ENCODE measurements around the gene CAMLG.
A peak's percentile ranks its signal among the peaks of the same experiment; 100 is the strongest.
"Not testable (repeated sequence)": the region's sequence is repeated elsewhere in the genome, so short reads cannot be mapped to it uniquely, and the experiment has no call there.

CAMLG gene

DNA sequence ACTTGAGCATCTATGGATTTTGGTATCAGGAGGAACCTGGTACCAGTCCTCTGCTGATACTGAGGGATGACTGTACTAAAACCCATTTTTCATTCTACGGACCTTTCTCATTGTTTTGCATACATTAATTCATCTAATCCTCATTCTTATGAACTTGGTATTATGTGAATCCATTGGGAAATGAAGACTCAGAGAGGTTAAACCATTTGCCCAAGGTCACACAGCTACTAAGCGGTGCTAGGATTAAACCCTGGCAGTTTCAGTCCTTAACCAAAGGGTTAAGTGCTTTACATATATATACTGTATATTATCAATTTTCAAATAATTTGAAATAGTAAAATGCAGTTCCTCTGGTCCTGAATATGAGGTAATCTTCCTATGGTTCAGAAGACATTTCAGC, 3.8 kb downstream of the CAMLG start:
- H3K4me3 ChIP-seq (ENCODE audit: control insufficient read depth in 1 of 7, extremely low read depth in 1 of 7, insufficient read depth in 4 of 7, low read depth in 2 of 7, low read length in 6 of 7): no peak overlapping the region
- CTCF ChIA-PET: interaction anchor here (6.4 kb wide), 1 partner anchor 15 kb away, joined by 52 read pairs; the partner anchor contains the start of gene DDX46
- WGBS (ENCODE audit: insufficient coverage): no CpG with 5 or more reads among the region's 2 CpGs
- no peak for DNase-seq
- peaks cover 0 to 20% (median 12%) of the 10 kb centered on the region in 4 experiments for H3K36me3 ChIP-seq (ENCODE audit: control insufficient read depth in 4 of 4, insufficient read depth in 4 of 4, low read length in 3 of 4)
- peaks cover 5 to 26% (median 21%) of the 10 kb centered on the region in 4 experiments for H3K4me1 ChIP-seq (ENCODE audit: control extremely low read depth in 1 of 4, control insufficient read depth in 4 of 4, insufficient read depth in 4 of 4, low read length in 3 of 4)
- no peaks in the 10 kb centered on the region for H3K27me3 ChIP-seq (replicated peaks in 2 of 5; ENCODE audit: control insufficient read depth in 4 of 5, insufficient read depth in 5 of 5, low read length in 4 of 5)
- H3K9me3 ChIP-seq (ENCODE audit: control extremely low read depth in 1 of 5, control insufficient read depth in 4 of 5, insufficient read depth in 2 of 5, low read depth in 1 of 5, low read length in 4 of 5): no peaks in the 10 kb centered on the region
- H3K27ac ChIP-seq (ENCODE audit: insufficient read depth in 1 of 2, low read depth in 1 of 2, low read length in 2 of 2, poor library complexity in 1 of 2, severe bottlenecking in 2 of 2): no peak overlapping the region
- POLR2A ChIA-PET: no interaction called here

DNA sequence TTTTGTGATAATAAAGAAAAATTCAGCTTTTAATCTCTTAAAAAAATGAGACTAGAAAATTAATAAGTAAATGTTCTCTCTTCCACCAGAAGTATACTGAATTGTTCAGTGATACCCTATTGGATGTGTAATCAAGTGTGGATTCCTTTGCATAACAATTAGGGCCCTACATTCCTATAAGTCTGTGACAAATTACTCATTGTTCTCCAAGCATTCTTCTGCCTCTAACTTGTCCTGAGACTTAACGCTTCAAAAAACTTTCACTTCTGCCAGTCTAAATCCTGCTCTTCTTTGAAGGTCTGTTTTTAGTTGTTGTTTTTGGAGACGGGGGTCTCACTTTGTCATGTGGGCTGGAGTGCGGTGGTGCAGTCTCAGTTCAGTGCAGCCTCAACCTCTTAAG, 11.1 kb downstream of the CAMLG start:
- DNase-seq: no peak
- POLR2A ChIA-PET: interaction anchor here (0.6 kb wide), 1 partner anchor 33 kb away, joined by 3 read pairs; no protein-coding TSS in a partner anchor
- H3K27ac ChIP-seq (ENCODE audit: insufficient read depth in 1 of 2, low read depth in 1 of 2, low read length in 2 of 2, poor library complexity in 1 of 2, severe bottlenecking in 2 of 2): no peak overlapping the region
- H3K4me1 ChIP-seq (ENCODE audit: control extremely low read depth in 1 of 4, control insufficient read depth in 4 of 4, insufficient read depth in 4 of 4, low read length in 3 of 4): no peaks in the 10 kb centered on the region
- H3K4me3 ChIP-seq (ENCODE audit: control insufficient read depth in 1 of 7, extremely low read depth in 1 of 7, insufficient read depth in 4 of 7, low read depth in 2 of 7, low read length in 6 of 7): no peak overlapping the region
- no peaks in the 10 kb centered on the region for H3K27me3 ChIP-seq (replicated peaks in 2 of 5; ENCODE audit: control insufficient read depth in 4 of 5, insufficient read depth in 5 of 5, low read length in 4 of 5)
- no peaks in the 10 kb centered on the region for H3K9me3 ChIP-seq (ENCODE audit: control extremely low read depth in 1 of 5, control insufficient read depth in 4 of 5, insufficient read depth in 2 of 5, low read depth in 1 of 5, low read length in 4 of 5)
- CTCF ChIA-PET: interaction anchor here (1.3 to 2.4 kb wide), 2 partner anchors 8 to 10 kb away, joined by 5 to 6 read pairs; partner anchors contain the start of gene CAMLG
- no CpG with 5 or more reads among the region's 3 CpGs for whole genome bisulfite sequencing (ENCODE audit: insufficient coverage)
- H3K36me3 ChIP-seq (ENCODE audit: control insufficient read depth in 4 of 4, insufficient read depth in 4 of 4, low read length in 3 of 4): peaks cover 3 to 15% (median 7%) of the 10 kb centered on the region in 4 experiments

DNA sequence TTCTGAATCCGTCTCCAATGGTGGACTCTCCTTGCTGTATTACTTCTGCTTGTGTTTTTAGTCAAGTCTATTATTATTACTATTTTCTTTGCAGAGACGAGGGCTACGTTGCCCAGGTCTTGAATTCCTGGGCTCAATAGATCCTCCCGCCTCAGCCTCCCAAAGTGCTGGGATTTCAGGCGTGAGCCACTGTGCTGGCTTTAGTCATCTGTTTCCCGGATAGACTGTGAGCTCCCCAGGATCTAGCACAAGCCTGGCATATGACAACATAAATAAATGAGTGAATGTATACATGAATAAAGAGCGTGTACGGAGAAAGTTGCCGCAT, 19.8 kb downstream of the CAMLG start:
- no peak for DNase-seq
- ChIA-PET CTCF (interaction anchor here (0.9 to 5.4 kb wide), 5 partner anchors 9 to 146 kb away, joined by 3 to 52 read pairs (median 3); partner anchors contain the start of gene CAMLG), POLR2A (interaction anchor here (0.7 to 1.7 kb wide), 2 partner anchors 19 to 581 kb away, joined by 4 to 6 read pairs; no protein-coding TSS in a partner anchor)
- Histone ChIP-seq H3K27me3 (replicated peaks in 2 of 5; ENCODE audit: control insufficient read depth in 4 of 5, insufficient read depth in 5 of 5, low read length in 4 of 5) (no peaks in the 10 kb centered on the region), H3K27ac (ENCODE audit: insufficient read depth in 1 of 2, low read depth in 1 of 2, low read length in 2 of 2, poor library complexity in 1 of 2, severe bottlenecking in 2 of 2) (no peak overlapping the region), H3K36me3 (ENCODE audit: control insufficient read depth in 4 of 4, insufficient read depth in 4 of 4, low read length in 3 of 4) (peaks cover 0 to 8% (median 0%) of the 10 kb centered on the region in 4 experiments), H3K4me3 (ENCODE audit: control insufficient read depth in 1 of 7, extremely low read depth in 1 of 7, insufficient read depth in 4 of 7, low read depth in 2 of 7, low read length in 6 of 7) (peak overlapping the region; percentile 80 to 99 (median 90)), H3K9me3 (ENCODE audit: control extremely low read depth in 1 of 5, control insufficient read depth in 4 of 5, insufficient read depth in 2 of 5, low read depth in 1 of 5, low read length in 4 of 5) (no peaks in the 10 kb centered on the region), H3K4me1 (ENCODE audit: control extremely low read depth in 1 of 4, control insufficient read depth in 4 of 4, insufficient read depth in 4 of 4, low read length in 3 of 4) (peaks cover 6 to 22% (median 14%) of the 10 kb centered on the region in 4 experiments)
- 0% methylated on average over 3 of the region's 9 CpGs for WGBS (ENCODE audit: insufficient coverage)

DNA sequence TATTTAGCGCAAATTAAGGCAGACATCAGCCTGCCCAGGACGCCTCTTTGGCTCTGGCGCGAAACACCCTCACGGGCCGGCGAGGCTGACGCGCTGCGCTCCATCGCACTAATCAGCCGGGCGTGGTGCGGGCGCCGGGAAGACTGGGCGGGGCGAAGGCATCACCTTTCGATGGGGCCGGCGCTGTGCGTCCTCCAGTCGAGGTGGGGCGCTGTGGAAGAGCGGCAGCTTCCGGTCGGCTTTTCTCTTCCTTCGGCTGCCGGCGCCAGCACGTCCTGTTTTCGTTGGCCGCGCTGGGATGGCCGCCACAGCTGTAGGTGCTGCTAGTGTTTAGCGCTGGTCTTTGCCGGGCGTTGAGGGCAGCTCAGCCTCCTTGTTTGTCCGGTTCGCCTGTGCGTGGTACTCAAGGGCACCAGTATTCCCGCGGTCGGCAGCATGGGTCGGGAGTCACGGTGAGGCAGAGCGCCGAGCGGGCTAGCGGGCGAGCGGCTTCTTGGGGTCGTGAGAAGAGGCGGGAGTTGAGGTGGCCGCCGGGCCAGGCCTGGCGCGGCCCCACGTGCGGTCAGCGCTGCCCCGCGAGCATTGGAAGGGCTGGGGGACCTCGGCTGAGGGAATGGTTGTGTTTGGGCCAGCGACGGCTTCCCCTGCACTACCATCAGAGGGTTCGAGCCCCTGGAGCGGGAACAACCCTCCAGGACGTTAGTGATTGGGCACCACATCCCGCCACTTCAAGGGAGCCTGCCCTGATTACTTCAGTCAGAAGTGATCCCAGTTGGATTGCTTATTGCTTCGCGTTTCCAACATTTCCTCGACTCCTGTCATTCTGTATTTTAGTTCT, 20.4 kb downstream of the CAMLG start, which contains the start of gene DDX46:
TSS of gene DDX46 (plus strand) at position 276 of the 838 bp plus-strand sequence. CDS start at position 436, 160 bp downstream.
- WGBS (ENCODE audit: insufficient coverage): under 1% methylated on average over 69 of the region's 73 CpGs

DNA sequence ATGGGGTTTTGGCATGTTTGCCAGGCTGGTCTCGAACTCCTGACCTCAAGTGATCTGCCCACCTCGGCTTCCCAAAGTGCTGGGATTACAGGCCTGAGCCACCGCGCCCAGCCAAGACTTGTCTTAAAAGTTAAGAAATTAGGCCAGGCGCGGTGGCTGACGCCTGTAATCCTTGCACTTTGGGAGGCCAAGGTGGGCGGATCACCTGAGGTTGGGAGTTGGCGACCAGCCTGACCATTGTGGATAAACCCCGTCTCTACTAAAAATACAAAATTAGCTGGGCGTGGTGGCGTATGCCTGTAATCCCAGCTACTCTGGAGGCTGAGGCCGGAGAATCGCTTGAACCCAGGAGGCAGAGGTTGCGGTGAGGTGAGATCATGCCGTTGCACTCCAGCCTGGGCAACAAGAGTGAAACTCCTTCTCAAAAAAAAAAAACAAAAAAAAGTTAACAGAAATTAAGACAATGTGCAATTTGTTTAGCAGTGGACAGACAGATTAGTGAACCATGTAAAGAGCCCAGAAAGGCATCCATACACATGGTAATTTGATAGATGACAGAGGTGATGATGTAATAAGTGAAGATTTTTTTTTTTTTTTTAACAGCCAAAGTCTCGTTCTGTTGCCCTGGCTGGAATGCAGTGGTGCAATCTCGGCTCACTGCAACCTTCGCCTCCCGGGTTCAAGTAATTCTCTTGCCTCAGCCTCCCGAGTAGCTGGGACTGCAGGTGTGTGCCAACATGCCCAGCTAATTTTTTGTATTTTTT, 29.4 kb downstream of the CAMLG start:
- POLR2A ChIA-PET: not testable (repeated sequence)

More for the DNA sequence above, 20.4 kb downstream of the CAMLG start, which contains the start of gene DDX46:
- ChIA-PET CTCF (interaction anchor here (0.5 to 5.4 kb wide), 4 partner anchors 10 to 145 kb away, joined by 3 to 52 read pairs (median 4); partner anchors contain the start of gene CAMLG), POLR2A (interaction anchor here (0.7 to 1.7 kb wide), 2 partner anchors 20 to 582 kb away, joined by 4 to 6 read pairs; no protein-coding TSS in a partner anchor)
- Histone ChIP-seq H3K4me3 (ENCODE audit: control insufficient read depth in 1 of 7, extremely low read depth in 1 of 7, insufficient read depth in 4 of 7, low read depth in 2 of 7, low read length in 6 of 7) (peak within 1 kb of the TSS; percentile 80 to 99 (median 90)), H3K27ac (ENCODE audit: insufficient read depth in 1 of 2, low read depth in 1 of 2, low read length in 2 of 2, poor library complexity in 1 of 2, severe bottlenecking in 2 of 2) (peak within 1 kb of the TSS; percentile 64 to 81), H3K27me3 (replicated peaks in 2 of 5; ENCODE audit: control insufficient read depth in 4 of 5, insufficient read depth in 5 of 5, low read length in 4 of 5) (no peaks in the 10 kb centered on the region), H3K4me1 (ENCODE audit: control extremely low read depth in 1 of 4, control insufficient read depth in 4 of 4, insufficient read depth in 4 of 4, low read length in 3 of 4) (peaks cover 6 to 22% (median 14%) of the 10 kb centered on the region in 4 experiments), H3K9me3 (ENCODE audit: control extremely low read depth in 1 of 5, control insufficient read depth in 4 of 5, insufficient read depth in 2 of 5, low read depth in 1 of 5, low read length in 4 of 5) (no peaks in the 10 kb centered on the region), H3K36me3 (ENCODE audit: control insufficient read depth in 4 of 4, insufficient read depth in 4 of 4, low read length in 3 of 4) (peaks cover 0 to 14% (median 2%) of the 10 kb centered on the region in 4 experiments)
- peak; percentile 91 to 94 (median 93) for DNase-seq

DNA sequence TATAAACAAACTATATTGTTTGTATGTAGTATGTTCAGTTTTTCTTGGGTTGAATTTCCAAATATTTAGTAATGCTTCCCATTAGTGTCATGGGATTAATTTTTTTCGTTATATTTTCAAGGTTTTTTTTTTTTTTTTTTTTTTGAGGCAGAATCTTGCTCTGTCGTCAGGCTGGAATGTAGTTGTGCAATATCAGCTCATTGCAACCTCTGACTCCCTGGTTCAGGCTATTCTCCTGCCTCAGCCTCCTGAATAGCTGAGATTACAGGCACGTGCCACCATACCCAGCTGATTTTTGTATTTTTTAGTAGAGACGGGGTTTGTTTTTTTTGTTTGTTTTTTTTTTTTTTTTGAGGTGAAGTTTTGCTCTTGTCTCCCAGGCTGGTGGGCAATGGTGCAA, 30.9 kb downstream of the CAMLG start:
- CTCF ChIA-PET: no interaction called here
- 92% methylated on average over 2 of the region's 4 CpGs for WGBS (ENCODE audit: insufficient coverage)
- Histone ChIP-seq H3K27ac (ENCODE audit: insufficient read depth in 1 of 2, low read depth in 1 of 2, low read length in 2 of 2, poor library complexity in 1 of 2, severe bottlenecking in 2 of 2) (no peak overlapping the region), H3K27me3 (replicated peaks in 2 of 5; ENCODE audit: control insufficient read depth in 4 of 5, insufficient read depth in 5 of 5, low read length in 4 of 5) (no peaks in the 10 kb centered on the region), H3K9me3 (ENCODE audit: control extremely low read depth in 1 of 5, control insufficient read depth in 4 of 5, insufficient read depth in 2 of 5, low read depth in 1 of 5, low read length in 4 of 5) (no peaks in the 10 kb centered on the region), H3K36me3 (ENCODE audit: control insufficient read depth in 4 of 4, insufficient read depth in 4 of 4, low read length in 3 of 4) (peaks cover 14 to 74% (median 52%) of the 10 kb centered on the region in 4 experiments), H3K4me3 (ENCODE audit: control insufficient read depth in 1 of 7, extremely low read depth in 1 of 7, insufficient read depth in 4 of 7, low read depth in 2 of 7, low read length in 6 of 7) (no peak overlapping the region), H3K4me1 (ENCODE audit: control extremely low read depth in 1 of 4, control insufficient read depth in 4 of 4, insufficient read depth in 4 of 4, low read length in 3 of 4) (no peaks in the 10 kb centered on the region)
- DNase-seq: no peak
- POLR2A ChIA-PET: no interaction called here

More for the DNA sequence above, 29.4 kb downstream of the CAMLG start:
- peaks cover 14 to 69% (median 47%) of the 10 kb centered on the region in 4 experiments for H3K36me3 ChIP-seq (ENCODE audit: control insufficient read depth in 4 of 4, insufficient read depth in 4 of 4, low read length in 3 of 4)
- H3K27me3 ChIP-seq (replicated peaks in 2 of 5; ENCODE audit: control insufficient read depth in 4 of 5, insufficient read depth in 5 of 5, low read length in 4 of 5); H3K4me3 ChIP-seq (ENCODE audit: control insufficient read depth in 1 of 7, extremely low read depth in 1 of 7, insufficient read depth in 4 of 7, low read depth in 2 of 7, low read length in 6 of 7); H3K4me1 ChIP-seq (ENCODE audit: control extremely low read depth in 1 of 4, control insufficient read depth in 4 of 4, insufficient read depth in 4 of 4, low read length in 3 of 4); H3K27ac ChIP-seq (ENCODE audit: insufficient read depth in 1 of 2, low read depth in 1 of 2, low read length in 2 of 2, poor library complexity in 1 of 2, severe bottlenecking in 2 of 2); H3K9me3 ChIP-seq (ENCODE audit: control extremely low read depth in 1 of 5, control insufficient read depth in 4 of 5, insufficient read depth in 2 of 5, low read depth in 1 of 5, low read length in 4 of 5); DNase-seq: not testable (repeated sequence)
- 99% methylated on average over 14 of the region's 21 CpGs for WGBS (ENCODE audit: insufficient coverage)
- CTCF ChIA-PET: interaction anchor here (1.5 kb wide), 1 partner anchor 10 kb away, joined by 3 read pairs; no protein-coding TSS in a partner anchor

Data from common myeloid progenitor, CD34-positive (primary cell).